Astrocyte of the spinal cord (primary cell): Measurements from ENCODE around the gene FASTKD1.
"Not testable (repeated sequence)": the region's sequence is repeated elsewhere in the genome, so short reads cannot be mapped to it uniquely, and the experiment has no call there.

Experiments
- DNase-seq: peaks from one replicate; pipeline ENCODE4 v3.0.0; 2011; ENCODE audit warnings: low read depth, low spot score
- H3K4me3 ChIP-seq: 2 replicates; pipeline ENCODE4 v1.5.1; 2011; ENCODE audit warnings: low read depth, mild to moderate bottlenecking, low read length, moderate library complexity
- in situ Hi-C: cut with HindIII; loops from 2 replicates; pipeline ENCODE4 v1.10.0; 2017; ENCODE audit warnings: low sequenced_read_pairs
- TF ChIP-seq, protein P1 (sequence below): IDR thresholded peaks from 2 replicates; pipeline ENCODE4 v1.5.1; 2012; ENCODE audit warnings: low read depth, mild to moderate bottlenecking, low read length, inconsistent platforms

Gene FASTKD1

DNA sequence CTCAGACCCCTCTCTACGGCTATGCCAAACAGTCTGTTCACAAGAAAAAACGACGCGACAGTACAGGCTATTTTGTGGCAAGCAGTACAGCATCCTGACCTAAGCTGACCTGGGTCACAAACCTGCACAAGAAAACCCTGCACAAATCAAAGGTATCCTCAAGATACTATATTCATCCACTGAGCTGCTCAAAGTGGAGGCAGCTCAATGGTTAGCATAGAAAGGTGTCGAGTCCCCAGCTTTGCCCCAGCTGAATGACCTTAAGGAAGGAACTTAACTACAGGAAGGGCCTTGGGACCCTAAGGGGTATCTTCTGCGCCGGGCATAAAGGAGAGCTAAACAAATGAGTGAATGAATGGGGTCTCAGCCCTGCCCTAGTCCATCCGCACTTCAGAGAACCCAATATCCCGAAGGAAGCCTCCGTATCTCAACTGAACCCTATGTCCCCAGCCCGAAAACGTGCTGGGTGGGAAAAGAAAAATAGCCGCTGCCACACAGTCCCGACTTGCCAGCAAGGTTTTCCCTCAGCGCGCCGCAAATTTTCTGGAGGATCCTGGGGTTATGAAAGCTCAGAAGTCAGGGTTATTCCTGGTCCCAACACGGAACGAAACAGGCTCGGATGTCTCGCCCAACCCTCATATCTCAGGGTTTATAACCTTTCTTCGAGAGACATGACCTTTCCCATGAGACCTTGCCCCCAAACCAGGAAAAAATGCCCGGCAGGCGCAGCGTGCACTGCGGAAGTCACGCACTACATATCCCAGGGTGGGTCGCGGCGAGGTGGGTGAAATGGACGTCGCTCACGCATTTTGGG is at the start of gene FASTKD1:
TSS of gene FASTKD1 (minus strand) at position 706 of the 814 bp plus-strand sequence. CDS start 1,836 bp downstream, outside the sequence.
- in situ Hi-C loops = no loop called here
- peak within 1 kb of the TSS; percentile 72 for H3K4me3 ChIP-seq
- TF ChIP-seq, protein P1, sequence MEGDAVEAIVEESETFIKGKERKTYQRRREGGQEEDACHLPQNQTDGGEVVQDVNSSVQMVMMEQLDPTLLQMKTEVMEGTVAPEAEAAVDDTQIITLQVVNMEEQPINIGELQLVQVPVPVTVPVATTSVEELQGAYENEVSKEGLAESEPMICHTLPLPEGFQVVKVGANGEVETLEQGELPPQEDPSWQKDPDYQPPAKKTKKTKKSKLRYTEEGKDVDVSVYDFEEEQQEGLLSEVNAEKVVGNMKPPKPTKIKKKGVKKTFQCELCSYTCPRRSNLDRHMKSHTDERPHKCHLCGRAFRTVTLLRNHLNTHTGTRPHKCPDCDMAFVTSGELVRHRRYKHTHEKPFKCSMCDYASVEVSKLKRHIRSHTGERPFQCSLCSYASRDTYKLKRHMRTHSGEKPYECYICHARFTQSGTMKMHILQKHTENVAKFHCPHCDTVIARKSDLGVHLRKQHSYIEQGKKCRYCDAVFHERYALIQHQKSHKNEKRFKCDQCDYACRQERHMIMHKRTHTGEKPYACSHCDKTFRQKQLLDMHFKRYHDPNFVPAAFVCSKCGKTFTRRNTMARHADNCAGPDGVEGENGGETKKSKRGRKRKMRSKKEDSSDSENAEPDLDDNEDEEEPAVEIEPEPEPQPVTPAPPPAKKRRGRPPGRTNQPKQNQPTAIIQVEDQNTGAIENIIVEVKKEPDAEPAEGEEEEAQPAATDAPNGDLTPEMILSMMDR = no peak
- peak; percentile 85 for DNase-seq

DNA sequence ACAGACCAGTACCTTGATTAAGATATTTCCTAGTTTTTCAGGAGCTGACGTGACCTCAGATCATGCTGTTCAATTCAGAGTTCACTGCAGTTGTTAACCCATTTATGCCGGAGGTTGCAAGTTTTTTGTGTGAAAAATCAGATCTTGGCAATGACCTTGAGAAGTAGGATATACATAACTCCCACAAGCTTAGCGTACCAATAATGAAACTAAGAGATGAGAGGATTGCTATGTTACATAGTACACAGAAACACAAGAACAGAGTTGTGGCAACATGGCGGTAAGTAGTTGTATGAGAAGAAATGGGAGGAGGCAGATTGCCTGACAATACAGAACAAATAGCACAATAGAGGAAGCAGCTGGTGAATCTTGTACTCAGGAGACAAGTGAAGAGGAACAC is 49.6 kb upstream of the FASTKD1 start:
- in situ Hi-C loops = no loop called here

GRCh38 chr2:169620509-169620908 is 46.8 kb upstream of the FASTKD1 start:
- no peak overlapping the region for H3K4me3 ChIP-seq
- TF ChIP-seq, protein P1 = no peak
- DNase-seq = no peak
- in situ Hi-C loops = no loop called here

More for the DNA sequence above, 49.6 kb upstream of the FASTKD1 start:
- H3K4me3 ChIP-seq = no peak overlapping the region
- no peak for DNase-seq
- TF ChIP-seq, protein P1 = no peak

- in situ Hi-C loops = no loop called here
- TF ChIP-seq, protein P1 = no peak
These were observed 46.3 kb upstream of the FASTKD1 start for GRCh38 chr2:169619946-169620345.

DNA sequence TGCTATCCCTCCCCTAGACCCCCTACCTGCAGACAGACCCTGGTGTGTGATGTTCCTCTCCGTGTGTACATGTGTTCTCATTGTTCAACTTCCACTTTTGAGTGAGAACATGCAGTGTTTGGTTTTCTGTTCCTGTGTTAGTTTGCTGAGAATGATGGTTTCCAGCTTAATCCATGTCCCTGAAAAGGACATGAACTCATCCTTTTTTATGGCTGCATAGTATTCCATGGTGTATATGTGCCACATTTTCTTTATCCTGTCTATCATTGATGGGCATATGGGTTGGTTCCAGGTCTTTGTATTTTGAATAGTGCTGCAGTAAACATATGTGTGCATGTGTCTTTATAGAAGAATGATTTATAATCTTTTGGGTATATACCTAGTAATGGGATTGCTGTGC is 42.3 kb upstream of the FASTKD1 start:
- H3K4me3 ChIP-seq, DNase-seq, in situ Hi-C loops: not testable (repeated sequence)

More at GRCh38 chr2:169619946-169620345, 46.3 kb upstream of the FASTKD1 start:
- no peak overlapping the region for H3K4me3 ChIP-seq
- DNase-seq = peak; percentile 8

DNA sequence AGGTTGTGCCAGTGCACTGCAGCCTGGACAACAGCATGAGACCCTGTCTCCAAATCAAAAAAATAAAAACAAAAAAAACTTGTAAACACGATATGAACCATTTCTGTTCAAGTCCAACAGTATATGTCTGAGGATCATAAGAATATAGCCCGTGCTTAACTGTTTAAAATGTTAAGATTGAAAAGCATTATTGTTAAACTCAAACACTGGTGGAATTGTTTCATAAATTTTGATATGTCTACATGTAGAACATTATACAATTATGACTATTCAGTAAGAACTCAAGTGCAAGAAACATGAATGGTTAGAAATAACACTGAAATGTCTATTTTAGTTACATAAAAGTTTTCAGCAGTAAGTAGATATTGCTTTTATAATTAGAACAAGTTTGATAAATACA is 40.2 kb upstream of the FASTKD1 start:
- TF ChIP-seq, protein P1 = no peak
- no peak for DNase-seq
- no peak overlapping the region for H3K4me3 ChIP-seq
- in situ Hi-C loops = no loop called here

DNA sequence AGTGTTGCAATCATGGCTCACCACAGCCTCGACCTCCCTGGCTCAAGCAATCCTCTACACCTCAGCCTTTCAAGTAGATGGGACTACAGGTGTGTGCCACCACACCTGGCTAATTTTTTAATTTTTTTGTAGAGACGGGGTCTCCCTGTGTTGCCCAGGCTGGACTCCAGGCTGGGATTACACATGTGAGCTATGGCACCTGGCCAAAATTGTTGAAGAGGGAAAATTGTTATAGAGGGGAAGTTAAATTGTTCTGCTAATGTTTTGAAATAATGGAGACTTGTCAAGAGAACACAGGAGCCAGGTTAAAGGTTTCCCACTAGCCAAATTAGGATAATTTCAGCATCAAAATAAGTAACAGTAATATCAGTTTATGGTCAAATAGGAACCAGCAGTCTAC is 35.6 kb upstream of the FASTKD1 start:
- DNase-seq = no peak
- TF ChIP-seq, protein P1 = no peak
- in situ Hi-C loops = no loop called here
- no peak overlapping the region for H3K4me3 ChIP-seq
